Esophagus muscularis mucosa (tissue), 4 donors: ENCODE data around the gene DYNLT4. TPM values are rescaled to one million over a fixed set of nuclear protein-coding genes. Genes with fewer than 3 reads are reported as not detected.

Source experiments
- DNase-seq: peaks from one replicate; pipeline ENCODE4 v3.0.0-alpha.2; 2017; ENCODE audit errors: extremely low spot score
- H3K27ac ChIP-seq, 4 donors: fragments of 200-600 bp; sonication (generic); replicated peaks in 1 of 4; 1 replicate in 3 of 4; 2 replicates in 1 of 4; pipeline ENCODE4 v1.5.1; 2016 to 2019; ENCODE audit warnings: mild to moderate bottlenecking in 1 of 4
- H3K27me3 ChIP-seq, 4 donors: fragments of 200-600 bp; sonication (generic); one replicate each; pipeline versions ENCODE4 v1.5.1 to v1.6.0; 2016 to 2019
- H3K36me3 ChIP-seq, 4 donors: fragments of 200-600 bp; sonication (generic); one replicate each; pipeline ENCODE4 v1.5.1; 2016 to 2019
- H3K4me1 ChIP-seq, 4 donors: fragments of 200-600 bp; sonication (generic); one replicate each; pipeline ENCODE4 v1.5.1; 2016 to 2019
- H3K4me3 ChIP-seq, 4 donors: fragments of 200-600 bp; sonication (generic); 1 replicate in 2 of 4; 2 replicates in 2 of 4; pipeline ENCODE4 v1.5.1; 2016 to 2019; ENCODE audit warnings: mild to moderate bottlenecking in 4 of 4, moderate library complexity in 1 of 4
- H3K9me3 ChIP-seq, 4 donors: fragments of 200-600 bp; sonication (generic); 1 replicate in 3 of 4; 2 replicates in 1 of 4; pipeline ENCODE4 v1.5.1; 2016 to 2019
- CTCF ChIP-seq, 3 experiments: fragments of 200-600 bp in 2 of 3; fragments of 450-650 bp in 1 of 3; sonication (generic) in 2 of 3; IDR thresholded peaks; one replicate each; pipeline ENCODE4 v1.5.1; 2017 to 2019; ENCODE audit warnings: antibody characterized with exemption in 3 of 3, mild to moderate bottlenecking in 2 of 3, moderate library complexity in 1 of 3
- EP300 ChIP-seq: sonication (generic); formaldehyde crosslinking; IDR thresholded peaks from one replicate; pipeline ENCODE4 v1.6.1; 2017; ENCODE audit warnings: antibody characterized with exemption
- POLR2A ChIP-seq: fragments of 450-650 bp; IDR thresholded peaks from one replicate; pipeline ENCODE4 v1.6.1; 2017; ENCODE audit warnings: antibody characterized with exemption, moderate library complexity, mild to moderate bottlenecking, low read depth
- POLR2AphosphoS5 ChIP-seq, 2 donors: sonication (generic); formaldehyde crosslinking; IDR thresholded peaks; one replicate each; pipeline ENCODE4 v1.6.1; 2017; ENCODE audit warnings: antibody characterized with exemption in 2 of 2
- WGBS: methylation state at CpG from one replicate; pipeline ENCODE4 v1.1.5; 2018; 5-methylcytosine and 5-hydroxymethylcytosine counted together
- intact Hi-C: fragments of 100-400 bp; cut with DNase I; formaldehyde crosslinking; loops from one replicate; pipeline ENCODE4 v1.15.1; 2023
- total RNA-seq, 4 donors: library from RNA; depleted of rRNA; stranded (reverse); fragments of >200 nt; gene quantifications; one replicate each; pipeline versions ENCODE4 v1.1.0 to v1.2.1, GENCODE V29; 2016

DYNLT4 gene
- total RNA-seq, 4 donors from 2014 or later: 0.83 TPM; not detected in 3

GRCh38 chr1:44786841-44787426 lies 20.2 kb downstream of the DYNLT4 start:
- H3K4me1 ChIP-seq: peaks cover 33 to 40% (median 36%) of the 10 kb centered on the region in 4 donors
- DNase-seq: no peak
- intact Hi-C loops: loop anchor here (5.0 kb wide), 2 partner anchors 35 to 225 kb away; partner anchors contain the start of genes HECTD3 and UROD
- H3K27me3 ChIP-seq: no peaks in the 10 kb centered on the region
- no peaks in the 10 kb centered on the region for H3K9me3 ChIP-seq
- WGBS: 83% methylated on average over 9 of the region's 9 CpGs
- peaks cover 0 to under 1% (median 0%) of the 10 kb centered on the region in 4 donors for H3K36me3 ChIP-seq
- H3K27ac ChIP-seq: peak overlapping the region; percentile 55 to 70 (median 64)
- peak overlapping the region; percentile 48 to 71 (median 58) for H3K4me3 ChIP-seq
- TF ChIP-seq POLR2A (no peak), POLR2AphosphoS5 (IDR thresholded peaks at IDR 0.05) (no peak), CTCF (IDR thresholded peaks at IDR 0.05) (no peak), EP300 (no peak)

- intact Hi-C loops: loop anchor here (5.0 kb wide), 2 partner anchors 36 to 226 kb away; partner anchors contain the start of genes HECTD3 and UROD
- Histone ChIP-seq H3K27me3 (no peaks in the 10 kb centered on the region), H3K4me1 (peaks cover 33 to 40% (median 36%) of the 10 kb centered on the region in 4 donors), H3K9me3 (no peaks in the 10 kb centered on the region), H3K36me3 (peaks cover 1 to 7% (median 2%) of the 10 kb centered on the region in 4 donors), H3K4me3 (peak overlapping the region; percentile 48 to 71 (median 58)), H3K27ac (peak overlapping the region; percentile 55 to 70 (median 64))
- no peak for DNase-seq
- TF ChIP-seq POLR2A (no peak), POLR2AphosphoS5 (IDR thresholded peaks at IDR 0.05) (peak in 1 of 2 donors; percentile 69), CTCF (IDR thresholded peaks at IDR 0.05) (peak; percentile 97 to 100 (median 99))
- 33% methylated on average over 11 of the region's 49 CpGs for WGBS
Observed at GRCh38 chr1:44786138-44786840, 20.9 kb downstream of the DYNLT4 start.

GRCh38 chr1:44785501-44786137 lies 21.5 kb downstream of the DYNLT4 start:
- intact Hi-C loops: loop anchor here (5.0 kb wide), 2 partner anchors 37 to 227 kb away; partner anchors contain the start of genes HECTD3 and UROD
- H3K4me3 ChIP-seq: peak overlapping the region; percentile 48 to 71 (median 58)
- TF ChIP-seq POLR2A (no peak), POLR2AphosphoS5 (IDR thresholded peaks at IDR 0.05) (no peak), EP300 (no peak), CTCF (IDR thresholded peaks at IDR 0.05) (no peak)
- no peaks in the 10 kb centered on the region for H3K27me3 ChIP-seq
- no peaks in the 10 kb centered on the region for H3K9me3 ChIP-seq
- DNase-seq: no peak
- H3K4me1 ChIP-seq: peaks cover 33 to 40% (median 36%) of the 10 kb centered on the region in 4 donors
- H3K36me3 ChIP-seq: peaks cover 8 to 14% (median 9%) of the 10 kb centered on the region in 4 donors
- peak overlapping the region in 3 of 4 donors; percentile 55 to 70 (median 68) for H3K27ac ChIP-seq
- WGBS: 34% methylated on average over 11 of the region's 11 CpGs

DNA sequence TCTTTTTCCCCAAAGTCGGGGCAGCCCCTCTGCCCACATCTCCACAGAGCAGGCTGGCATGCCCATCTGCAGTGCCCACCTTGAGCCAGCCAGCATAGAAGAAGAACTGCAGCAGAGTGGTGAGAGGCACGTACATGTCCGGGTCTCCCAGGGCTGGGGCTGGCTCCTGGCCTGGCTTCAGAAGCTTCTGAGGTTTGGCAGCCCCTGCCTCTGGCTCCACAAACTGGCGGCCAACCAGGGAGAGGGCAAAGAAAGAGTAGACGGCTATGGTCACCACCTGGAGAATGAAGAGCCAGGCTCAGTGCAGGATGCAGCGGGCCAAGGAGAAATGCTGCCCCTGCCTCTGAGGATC lies 22.1 kb downstream of the DYNLT4 start:
- H3K4me3 ChIP-seq: no peak overlapping the region
- H3K27ac ChIP-seq: no peak overlapping the region
- no peaks in the 10 kb centered on the region for H3K9me3 ChIP-seq
- TF ChIP-seq POLR2AphosphoS5 (IDR thresholded peaks at IDR 0.05) (no peak), EP300 (no peak), POLR2A (no peak), CTCF (IDR thresholded peaks at IDR 0.05) (no peak)
- peaks cover 10 to 20% (median 14%) of the 10 kb centered on the region in 4 donors for H3K36me3 ChIP-seq
- intact Hi-C loops: loop anchor here (5.0 kb wide), 2 partner anchors 37 to 227 kb away; partner anchors contain the start of genes HECTD3 and UROD
- WGBS: 83% methylated on average over 3 of the region's 6 CpGs
- peaks cover 33 to 40% (median 36%) of the 10 kb centered on the region in 4 donors for H3K4me1 ChIP-seq
- H3K27me3 ChIP-seq: no peaks in the 10 kb centered on the region
- DNase-seq: no peak
